KG1 (cell line): ENCODE results near the gene ZNRF1.
"Not testable (repeated sequence)": the region's sequence is repeated elsewhere in the genome, so short reads cannot be mapped to it uniquely, and the experiment has no call there.

Experiments used
- DNase-seq: peaks from one replicate; lab custom pipeline; 2025; lab: John Stamatoyannopoulos, UW

ZNRF1 gene

GRCh38 chr16:75079346-75079926 lies 80.6 kb downstream of the ZNRF1 start:
- DNase-seq, result no peak

GRCh38 chr16:75080205-75081029 lies 81.6 kb downstream of the ZNRF1 start:
- no peak for DNase-seq

GRCh38 chr16:75081179-75081859 lies 82.5 kb downstream of the ZNRF1 start:
- no peak for DNase-seq

- no peak for DNase-seq
Measured at GRCh38 chr16:75083813-75084212, 85.0 kb downstream of the ZNRF1 start.

GRCh38 chr16:75085556-75085955 lies 86.7 kb downstream of the ZNRF1 start:
- DNase-seq, result no peak

DNA sequence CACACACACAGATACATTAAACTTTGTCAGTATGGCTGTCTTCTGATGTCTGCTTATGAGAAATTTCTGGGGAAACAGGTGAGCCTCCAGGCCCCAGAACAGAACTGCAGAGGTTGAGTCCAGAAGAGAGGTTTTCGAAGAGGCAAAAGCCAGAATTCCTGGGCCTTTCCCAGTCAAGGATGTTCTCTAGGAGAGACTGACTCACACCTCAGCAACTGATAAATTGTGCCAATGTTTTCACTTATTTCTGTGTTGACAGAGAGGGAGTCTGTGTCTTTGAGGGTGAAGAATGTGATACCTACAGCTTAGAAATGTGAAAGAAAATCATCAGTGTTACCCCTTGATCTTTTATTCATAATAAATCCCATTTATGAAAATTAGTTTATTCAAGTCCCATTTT lies 87.5 kb downstream of the ZNRF1 start:
- no peak for DNase-seq

GRCh38 chr16:75086688-75087374 lies 88.0 kb downstream of the ZNRF1 start:
- DNase-seq, result no peak

DNA sequence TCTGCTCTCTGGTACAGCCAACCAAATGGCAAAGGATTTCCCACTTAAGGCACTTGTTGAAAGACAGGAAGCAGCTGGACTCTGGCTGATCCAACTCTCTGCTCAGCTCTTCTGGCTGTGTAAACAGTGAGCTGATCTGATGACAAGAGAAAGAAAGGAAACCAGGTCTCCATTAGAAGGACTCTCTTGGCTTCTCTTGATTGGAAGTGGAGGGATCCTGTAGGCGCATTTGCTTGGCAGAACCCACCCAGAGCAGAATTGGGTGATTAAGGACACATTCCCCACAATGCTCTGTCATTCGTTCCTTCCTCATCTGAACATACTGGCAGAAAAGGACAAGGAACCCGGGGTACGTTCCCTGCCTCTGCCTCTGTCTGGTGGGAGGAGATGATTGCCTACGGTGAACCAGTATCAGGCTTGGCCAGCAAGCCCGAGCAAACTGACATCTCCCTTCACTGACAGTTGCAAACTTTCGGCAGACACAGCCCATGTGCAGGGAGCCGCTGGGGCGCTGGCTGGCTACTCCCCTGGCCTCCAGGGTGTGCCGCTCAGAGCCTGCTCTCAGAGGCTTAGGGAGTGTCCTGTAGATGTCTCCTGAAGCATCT lies 88.7 kb downstream of the ZNRF1 start:
- DNase-seq, result no peak

GRCh38 chr16:75088216-75088615 lies 89.4 kb downstream of the ZNRF1 start:
- no peak for DNase-seq

- no peak for DNase-seq
Measured at GRCh38 chr16:75088934-75089333, 90.1 kb downstream of the ZNRF1 start.

DNA sequence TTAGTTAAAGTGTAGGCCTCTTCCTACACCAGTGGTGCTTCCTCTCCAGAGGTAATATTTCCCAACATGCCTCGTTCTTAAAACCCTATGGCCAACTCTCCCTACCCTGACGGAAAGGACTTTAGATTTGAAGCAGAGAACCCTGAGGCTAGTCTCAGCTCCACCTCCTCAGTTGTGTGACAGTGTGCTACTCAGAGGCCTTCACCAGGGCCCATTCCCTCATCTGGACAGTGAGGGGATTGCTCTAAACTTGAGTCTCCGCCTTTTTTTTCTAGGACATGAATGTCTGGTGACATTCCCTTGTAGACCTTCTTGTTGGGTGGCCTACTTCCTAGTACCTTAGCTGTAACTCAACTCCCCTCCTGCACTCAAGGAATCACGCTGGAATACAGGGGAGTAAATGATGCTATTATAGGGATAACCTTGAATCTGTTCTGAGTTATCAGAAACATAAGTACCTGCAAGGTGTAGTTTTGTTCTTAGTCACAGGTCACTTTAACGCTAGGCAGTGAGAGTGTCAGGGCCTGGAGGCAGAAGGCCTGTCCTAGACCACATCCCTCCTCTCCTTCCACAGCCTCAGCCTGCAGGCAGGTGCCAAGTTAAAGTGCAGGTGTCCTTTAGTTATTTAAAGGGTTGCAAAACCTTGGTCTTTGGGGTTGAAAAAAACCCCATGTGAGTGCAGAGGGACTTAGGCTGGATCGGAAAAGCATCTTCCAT lies 90.8 kb downstream of the ZNRF1 start:
- DNase-seq, result no peak

- DNase-seq, result not testable (repeated sequence)
Measured at GRCh38 chr16:75090899-75091298, 92.1 kb downstream of the ZNRF1 start.

DNA sequence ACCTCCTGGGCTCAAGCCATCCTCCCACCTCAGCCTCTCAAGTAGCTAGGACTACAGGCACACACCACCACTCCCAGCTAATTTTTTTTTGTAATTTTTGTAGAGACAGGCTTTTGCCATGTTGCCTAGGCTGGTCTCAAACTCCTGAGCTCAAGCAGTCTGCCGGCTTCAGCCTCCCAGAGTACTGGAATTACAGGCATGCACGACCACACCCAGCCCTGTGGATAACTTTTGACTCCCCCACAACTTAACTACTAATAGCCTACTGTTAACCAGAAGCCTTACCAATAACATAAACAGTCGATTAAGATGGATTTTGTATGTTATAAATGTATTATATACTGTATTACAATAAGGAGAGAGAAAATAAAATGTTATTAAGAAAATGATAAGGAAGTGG lies 92.8 kb downstream of the ZNRF1 start:
- DNase-seq, result not testable (repeated sequence)

- no peak for DNase-seq
Measured at GRCh38 chr16:75092777-75093176, 94.0 kb downstream of the ZNRF1 start.

GRCh38 chr16:75093598-75094540 lies 95.0 kb downstream of the ZNRF1 start:
- no peak for DNase-seq

GRCh38 chr16:75095204-75095621 lies 96.4 kb downstream of the ZNRF1 start:
- DNase-seq, result no peak

- no peak for DNase-seq
Measured at GRCh38 chr16:75096656-75097055, 97.8 kb downstream of the ZNRF1 start.

- DNase-seq, result no peak
Measured at GRCh38 chr16:75097191-75097761, 98.5 kb downstream of the ZNRF1 start.

DNA sequence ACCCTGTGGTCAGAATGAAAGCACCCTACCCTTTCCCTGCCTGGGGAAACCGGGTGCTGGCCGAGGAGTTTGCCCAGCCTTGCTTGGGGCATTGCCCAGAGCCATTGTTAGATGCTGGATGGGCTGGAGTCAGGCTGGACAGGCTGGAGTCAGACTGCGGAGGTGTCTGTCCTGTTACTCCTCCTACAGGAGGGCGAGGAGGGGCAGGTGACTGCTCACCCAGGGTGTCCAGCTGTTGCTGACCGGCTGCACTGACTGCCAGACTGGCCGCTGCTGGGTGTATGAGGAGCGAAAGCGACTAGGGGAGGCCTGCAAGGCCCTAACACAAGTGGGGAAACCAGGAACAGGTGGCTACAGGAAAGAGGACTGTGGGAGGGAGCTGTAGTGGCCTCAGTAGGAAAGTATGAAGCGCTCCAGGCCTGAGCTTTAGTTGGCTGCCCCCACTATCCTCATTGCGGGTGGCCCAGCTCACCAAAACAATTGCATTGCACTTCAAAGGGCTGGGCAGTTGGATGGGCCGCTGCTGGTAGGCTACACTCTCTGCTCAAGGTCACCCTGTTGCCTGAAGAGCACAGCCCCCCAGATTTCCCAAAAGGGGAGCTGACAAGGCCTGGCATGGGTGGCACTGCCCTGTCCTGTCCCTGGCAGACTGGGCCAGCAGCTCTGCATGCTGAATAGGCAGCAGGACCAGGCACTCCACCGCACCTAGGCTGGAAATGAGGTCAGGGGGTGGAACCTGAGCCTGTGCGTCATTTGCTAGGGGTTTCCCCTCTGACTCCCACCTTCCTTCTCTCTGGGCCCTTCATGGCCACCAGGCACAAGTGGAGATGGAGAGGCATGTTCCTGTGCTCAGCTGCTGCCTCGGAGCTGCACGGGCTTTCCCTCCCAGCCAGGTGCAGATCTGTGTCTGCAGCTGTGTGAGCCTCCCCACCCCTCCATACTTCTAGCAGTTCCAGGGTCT lies 99.4 kb downstream of the ZNRF1 start:
- DNase-seq, result no peak
